Dedifferentiated amniotic fluid mesenchymal stem cell (primary cell): Measurements from ENCODE around the gene PCDH10.
"Not testable (repeated sequence)": the region's sequence is repeated elsewhere in the genome, so short reads cannot be mapped to it uniquely, and the experiment has no call there.

Experiments
- DNase-seq: peaks from one replicate; pipeline ENCODE4 v3.0.0-alpha.2; 2016; ENCODE audit errors: extremely low spot score

PCDH10 gene

DNA sequence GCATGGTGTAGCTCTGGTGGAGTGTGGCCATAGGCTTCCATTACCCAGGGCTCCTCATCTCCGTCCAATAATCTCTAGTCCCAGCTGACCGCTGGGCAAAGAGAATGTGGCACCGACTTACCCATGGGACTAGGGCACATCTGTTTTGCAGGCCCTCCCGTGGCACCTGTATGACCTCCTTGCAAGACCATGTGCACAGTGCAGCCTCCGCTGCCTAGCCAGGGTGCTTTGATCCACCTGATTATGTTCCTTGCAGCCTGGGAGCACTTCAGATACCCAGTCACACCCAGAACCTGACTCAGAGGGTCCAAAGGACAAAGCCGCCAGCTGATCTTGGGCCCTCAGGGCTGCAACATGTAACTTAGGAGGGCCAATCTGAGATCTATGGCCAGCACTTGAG is 84.8 kb downstream of the PCDH10 start:
- no peak for DNase-seq

DNA sequence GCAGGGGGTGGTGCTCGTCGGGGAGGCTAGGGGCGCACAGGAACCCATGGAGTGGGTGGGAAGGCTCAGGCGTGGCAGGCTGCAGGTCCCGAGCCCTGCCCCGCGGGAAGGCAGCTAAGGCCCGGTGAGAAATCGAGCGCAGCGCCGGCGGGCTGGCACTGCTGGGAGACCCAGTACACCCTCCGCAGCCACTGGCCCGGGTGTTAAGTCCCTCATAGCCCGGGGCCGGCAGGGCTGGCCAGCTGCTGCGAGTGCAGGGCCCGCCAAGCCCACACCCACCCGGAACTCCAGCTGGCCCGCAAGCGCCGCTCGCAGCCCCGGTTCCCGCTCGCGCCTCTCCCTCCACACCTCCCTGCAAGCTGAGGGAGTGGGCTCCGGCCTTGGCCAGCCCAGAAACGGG is 91.4 kb downstream of the PCDH10 start:
- not testable (repeated sequence) for DNase-seq
